ENCODE data around the gene EXOC3. TPM values are rescaled to one million over a fixed set of nuclear protein-coding genes. Genes with fewer than 3 reads are reported as not detected.

EXOC3 gene
- total RNA-seq, 4 donors from 2014 or later: 69.9 to 240 (median 76.1) TPM

GRCh38 chr5:418162-419121 lies 24.5 kb upstream of the EXOC3 start:
- Histone ChIP-seq H3K27me3 (no peaks in the 10 kb centered on the region), H3K36me3 (no peaks in the 10 kb centered on the region), H3K9me3 (no peaks in the 10 kb centered on the region), H3K4me1 (peaks cover 0 to 23% (median 5%) of the 10 kb centered on the region in 4 donors), H3K4me3 (no peak overlapping the region), H3K27ac (no peak overlapping the region)
- 76 to 90% methylated on average over 6 to 18 of the region's 18 CpGs for WGBS, 2 donors (ENCODE audit: low coverage in 1 of 2)
- in situ Hi-C loops (cut with MboI; ENCODE audit: low pct_ligation_motif_present in 1 of 4, low pct_unique_long_range_greater_than_20kb in 1 of 4, low sequenced_read_pairs in 3 of 4): no loop called here
- no peak for TF ChIP-seq POLR2A (IDR thresholded peaks at IDR 0.05)
- no peak for TF ChIP-seq CTCF (IDR thresholded peaks at IDR 0.05)
- no peak for TF ChIP-seq POLR2AphosphoS5 (IDR thresholded peaks at IDR 0.05)
- TF ChIP-seq EP300 (IDR thresholded peaks at IDR 0.05; ENCODE audit: low read depth): no peak
- intact Hi-C loops (cut with DNase I; ENCODE audit: low total_unique reads): no loop called here
- DNase-seq: no peak

GRCh38 chr5:419970-420369 lies 23.0 kb upstream of the EXOC3 start:
- Histone ChIP-seq H3K4me3 (no peak overlapping the region), H3K27me3 (no peaks in the 10 kb centered on the region), H3K4me1 (peaks cover 0 to 9% (median 0%) of the 10 kb centered on the region in 4 donors), H3K36me3 (no peaks in the 10 kb centered on the region), H3K9me3 (no peaks in the 10 kb centered on the region), H3K27ac (no peak overlapping the region)
- intact Hi-C loops (cut with DNase I; ENCODE audit: low total_unique reads) (no loop called here), in situ Hi-C loops (cut with MboI; ENCODE audit: low pct_ligation_motif_present in 1 of 4, low pct_unique_long_range_greater_than_20kb in 1 of 4, low sequenced_read_pairs in 3 of 4) (no loop called here)
- no peak for DNase-seq
- TF ChIP-seq CTCF (IDR thresholded peaks at IDR 0.05) (no peak), POLR2AphosphoS5 (IDR thresholded peaks at IDR 0.05) (no peak), POLR2A (IDR thresholded peaks at IDR 0.05) (no peak), EP300 (IDR thresholded peaks at IDR 0.05; ENCODE audit: low read depth) (no peak)
- WGBS, 2 donors (ENCODE audit: low coverage in 1 of 2): 79 to 100% methylated on average over 2 to 12 of the region's 12 CpGs

GRCh38 chr5:420632-421286 lies 22.2 kb upstream of the EXOC3 start:
- WGBS, 2 donors (ENCODE audit: low coverage in 1 of 2): 92% methylated on average over 51 of the region's 52 CpGs; no CpG with 5 or more reads in 1 of the 2 donors
- no peak for DNase-seq
- Histone ChIP-seq H3K9me3 (no peaks in the 10 kb centered on the region), H3K4me1 (peaks cover 0 to 5% (median 0%) of the 10 kb centered on the region in 4 donors), H3K27me3 (no peaks in the 10 kb centered on the region), H3K4me3 (no peak overlapping the region), H3K27ac (no peak overlapping the region), H3K36me3 (no peaks in the 10 kb centered on the region)
- in situ Hi-C loops (cut with MboI; ENCODE audit: low pct_ligation_motif_present in 1 of 4, low pct_unique_long_range_greater_than_20kb in 1 of 4, low sequenced_read_pairs in 3 of 4) (no loop called here), intact Hi-C loops (cut with DNase I; ENCODE audit: low total_unique reads) (no loop called here)
- TF ChIP-seq EP300 (IDR thresholded peaks at IDR 0.05; ENCODE audit: low read depth) (no peak), POLR2A (IDR thresholded peaks at IDR 0.05) (no peak), CTCF (IDR thresholded peaks at IDR 0.05) (no peak), POLR2AphosphoS5 (IDR thresholded peaks at IDR 0.05) (no peak)

- H3K36me3 ChIP-seq: no peaks in the 10 kb centered on the region
- no peaks in the 10 kb centered on the region for H3K9me3 ChIP-seq
- DNase-seq: no peak
- intact Hi-C loops (cut with DNase I; ENCODE audit: low total_unique reads): no loop called here
- TF ChIP-seq EP300 (IDR thresholded peaks at IDR 0.05; ENCODE audit: low read depth): no peak
- no peak for TF ChIP-seq POLR2AphosphoS5 (IDR thresholded peaks at IDR 0.05)
- no peak for TF ChIP-seq POLR2A (IDR thresholded peaks at IDR 0.05)
- no peak for TF ChIP-seq CTCF (IDR thresholded peaks at IDR 0.05)
- 85 to 93% methylated on average over 4 to 30 of the region's 34 CpGs for WGBS, 2 donors (ENCODE audit: low coverage in 1 of 2)
- no peaks in the 10 kb centered on the region for H3K4me1 ChIP-seq
- H3K27me3 ChIP-seq: no peaks in the 10 kb centered on the region
- in situ Hi-C loops (cut with MboI; ENCODE audit: low pct_ligation_motif_present in 1 of 4, low pct_unique_long_range_greater_than_20kb in 1 of 4, low sequenced_read_pairs in 3 of 4): no loop called here
- H3K27ac ChIP-seq: no peak overlapping the region
- no peak overlapping the region for H3K4me3 ChIP-seq
Observed at GRCh38 chr5:421287-421880, 21.6 kb upstream of the EXOC3 start.

Measured in transverse colon (tissue), 4 donors.